Fibroblast of villous mesenchyme (primary cell): Measurements from ENCODE around the gene TMUB1. TPM values are rescaled to one million over a fixed set of nuclear protein-coding genes. Genes with fewer than 3 reads are reported as not detected.
"Not testable (repeated sequence)": the region's sequence is repeated elsewhere in the genome, so short reads cannot be mapped to it uniquely, and the experiment has no call there.

ENCODE experiments used
- DNase-seq: peaks from one replicate; pipeline ENCODE4 v3.0.0-alpha.2; 2010; ENCODE audit warnings: low read depth
- H3K4me3 ChIP-seq: 2 replicates; pipeline ENCODE4 v1.5.1; 2011; ENCODE audit warnings: low read depth, mild to moderate bottlenecking, low read length
- CTCF ChIP-seq: IDR thresholded peaks from 2 replicates; pipeline ENCODE4 v1.5.1; 2012; ENCODE audit warnings: low read depth, mild to moderate bottlenecking, low read length; ENCODE audit not compliant: insufficient read depth
- total RNA-seq: library from RNA; depleted of rRNA; stranded (reverse); fragments of >200 nt; gene quantifications from 2 replicates; pipeline ENCODE4 v1.2.3, GENCODE V29; 2012

The TMUB1 gene
- total RNA-seq, 1 donor: 17.7 TPM

- TF ChIP-seq CTCF: no peak
- no peak for DNase-seq
Observed at GRCh38 chr7:151043959-151044358, 39.3 kb downstream of the TMUB1 start.

GRCh38 chr7:151043449-151043848 lies 39.8 kb downstream of the TMUB1 start:
- DNase-seq, H3K4me3 ChIP-seq: not testable (repeated sequence)

More at GRCh38 chr7:151043959-151044358, 39.3 kb downstream of the TMUB1 start:
- no peak overlapping the region for H3K4me3 ChIP-seq

GRCh38 chr7:151040616-151041375 lies 42.5 kb downstream of the TMUB1 start:
- no peak for TF ChIP-seq CTCF
- no peak for DNase-seq
- H3K4me3 ChIP-seq: no peak overlapping the region

GRCh38 chr7:151039850-151040548 lies 43.3 kb downstream of the TMUB1 start:
- no peak overlapping the region for H3K4me3 ChIP-seq
- TF ChIP-seq CTCF: no peak
- no peak for DNase-seq

GRCh38 chr7:151038951-151039849 lies 44.1 kb downstream of the TMUB1 start:
- no peak overlapping the region for H3K4me3 ChIP-seq
- DNase-seq: peak; percentile 96
- no peak for TF ChIP-seq CTCF

GRCh38 chr7:151035902-151036301 lies 47.4 kb downstream of the TMUB1 start:
- DNase-seq: no peak
- no peak overlapping the region for H3K4me3 ChIP-seq
- TF ChIP-seq CTCF: no peak
